B cell (primary cell): ENCODE measurements around the gene CDC45. TPM values are rescaled to one million over a fixed set of nuclear protein-coding genes. Genes with fewer than 3 reads are reported as not detected.

Source experiments
- ATAC-seq: fragments of 200-7000 bp; cut with Tn5 transposase; one replicate; pipeline ENCODE4 v1.10.0; 2021; ENCODE audit warnings: low read depth, mild to moderate bottlenecking, moderate number of reproducible peaks, moderate library complexity
- CTCF ChIA-PET: fragments of 350-600 bp; sonication (Branson Sonifier 250); formaldehyde crosslinking; loops from one replicate; lab custom pipeline; 2021; ENCODE audit warnings: antibody characterized with exemption, inconsistent platforms; lab: Charles Lee
- POLR2A ChIA-PET: fragments of 350-600 bp; sonication (Branson Sonifier 250); formaldehyde crosslinking; loops from one replicate; lab custom pipeline; 2021; ENCODE audit warnings: antibody characterized with exemption; lab: Charles Lee
- DNase-seq: peaks from one replicate; pipeline ENCODE4 v3.0.0; 2013
- H2AFZ ChIP-seq: 2 replicates; pipeline ENCODE4 v1.6.1; 2012; ENCODE audit warnings: mild to moderate bottlenecking, low read depth, low read length; ENCODE audit not compliant: insufficient read depth, poor library complexity, severe bottlenecking
- H3K27ac ChIP-seq, 2 donors: 1 replicate in 1 of 2; 2 replicates in 1 of 2; pipeline ENCODE4 v1.5.1; 2012 to 2013; ENCODE audit warnings: low read length in 2 of 2, mild to moderate bottlenecking in 2 of 2, moderate library complexity in 1 of 2
- H3K27me3 ChIP-seq, 4 experiments: fragments of 200-600 bp in 1 of 4; sonication (generic) in 1 of 4; replicated peaks in 1 of 4; 1 replicate in 2 of 4; 2 replicates in 2 of 4; pipeline versions ENCODE4 v1.6.1 to v1.7.0; 2013 to 2016; ENCODE audit warnings: low read length in 3 of 4, mild to moderate bottlenecking in 2 of 4, mixed read lengths in 1 of 4, moderate library complexity in 1 of 4; ENCODE audit not compliant: insufficient read depth in 4 of 4, control insufficient read depth in 3 of 4; ENCODE audit errors: control extremely low read depth in 1 of 4
- H3K36me3 ChIP-seq, 2 experiments: replicated peaks in 1 of 2; 1 replicate in 1 of 2; 2 replicates in 1 of 2; pipeline versions ENCODE4 v1.6.1 to v1.7.1; 2013; ENCODE audit warnings: low read length in 1 of 2; ENCODE audit not compliant: insufficient read depth in 2 of 2, control insufficient read depth in 1 of 2; ENCODE audit errors: control extremely low read depth in 1 of 2, extremely low read depth in 1 of 2
- H3K4me1 ChIP-seq, 2 donors: fragments of 200-600 bp in 1 of 2; sonication (generic) in 1 of 2; 1 replicate in 1 of 2; 2 replicates in 1 of 2; pipeline versions ENCODE4 v1.5.1 to v1.6.1; 2013 to 2017; ENCODE audit warnings: low read length in 2 of 2; ENCODE audit not compliant: control insufficient read depth in 2 of 2, insufficient read depth in 2 of 2
- H3K4me2 ChIP-seq: replicated peaks from 2 replicates; pipeline ENCODE3; 2012; ENCODE audit warnings: mild to moderate bottlenecking, low read depth, low read length; ENCODE audit not compliant: poor library complexity, severe bottlenecking
- H3K4me3 ChIP-seq, 5 experiments: fragments of 200-600 bp in 1 of 5; sonication (generic) in 1 of 5; 1 replicate in 3 of 5; 2 replicates in 2 of 5; pipeline versions ENCODE4 v1.5.1 to v1.7.0; 2011 to 2016; ENCODE audit warnings: low read length in 4 of 5, mild to moderate bottlenecking in 4 of 5, low read depth in 2 of 5, control low read depth in 1 of 5, moderate library complexity in 1 of 5; ENCODE audit not compliant: insufficient read depth in 1 of 5; ENCODE audit errors: control extremely low read depth in 1 of 5, extremely low read depth in 1 of 5
- H3K79me2 ChIP-seq: fragments of 200-600 bp; sonication (generic); one replicate; pipeline ENCODE4 v1.6.0; 2016; ENCODE audit warnings: low read length; ENCODE audit not compliant: control insufficient read depth, insufficient read depth
- H3K9ac ChIP-seq: fragments of 200-600 bp; sonication (generic); 2 replicates; pipeline ENCODE4 v1.6.1; 2017; ENCODE audit warnings: mild to moderate bottlenecking, low read length, moderate library complexity
- H3K9me3 ChIP-seq, 3 donors: one replicate each; pipeline versions ENCODE4 v1.6.1 to v1.7.1; 2013; ENCODE audit warnings: low read length in 2 of 3; ENCODE audit not compliant: control insufficient read depth in 2 of 3, insufficient read depth in 1 of 3; ENCODE audit errors: control extremely low read depth in 1 of 3
- H4K20me1 ChIP-seq: 2 replicates; pipeline ENCODE4 v1.6.0; 2012; ENCODE audit warnings: mild to moderate bottlenecking, low read length; ENCODE audit not compliant: insufficient read depth, control insufficient read depth, poor library complexity, severe bottlenecking
- H3K27ac Mint-ChIP-seq: one replicate; pipeline ENCODE4 v1.8.0; 2021; ENCODE audit warnings: mixed read lengths
- H3K27me3 Mint-ChIP-seq: one replicate; pipeline ENCODE4 v1.8.0; 2021; ENCODE audit warnings: mixed read lengths
- H3K4me1 Mint-ChIP-seq: one replicate; pipeline ENCODE4 v1.8.0; 2021; ENCODE audit warnings: mixed read lengths
- H3K4me3 Mint-ChIP-seq: one replicate; pipeline ENCODE4 v1.8.0; 2021; ENCODE audit warnings: mixed read lengths
- H3K9me3 Mint-ChIP-seq: one replicate; pipeline ENCODE4 v1.8.0; 2022; ENCODE audit warnings: mixed read lengths; ENCODE audit not compliant: insufficient read depth
- EZH2 ChIP-seq: IDR thresholded peaks from 2 replicates; pipeline ENCODE4 v1.6.1; 2012; ENCODE audit warnings: borderline replicate concordance, low read depth, mild to moderate bottlenecking, moderate library complexity, low read length; ENCODE audit not compliant: insufficient read depth, poor library complexity, severe bottlenecking
- WGBS: methylation state at CpG from one replicate; pipeline ENCODE4 v1.1.5; 2013; ENCODE audit warnings: missing lambda C conversion rate; ENCODE audit not compliant: insufficient coverage; 5-methylcytosine and 5-hydroxymethylcytosine counted together
- intact Hi-C: fragments of 100-400 bp; cut with micrococcal nuclease; formaldehyde crosslinking; loops from one replicate; pipeline ENCODE4 v1.10.0; 2022
- polyA plus RNA-seq: library from polyadenylated mRNA; depleted of rRNA; stranded (reverse); fragments of >200 nt; gene quantifications from 2 replicates; pipeline ENCODE4 v1.2.3, GENCODE V29; 2012
- total RNA-seq, 2 donors: library from RNA; stranded (reverse); fragments of 120-200 nt in 1 of 2; gene quantifications; 1 replicate in 1 of 2; 2 replicates in 1 of 2; pipeline versions ENCODE4 v1.2.3 to v1.2.4, GENCODE V29; 2013 to 2022
- TF ChIP-seq, protein P1 (sequence below): fragments of 200-600 bp; IDR thresholded peaks from one replicate; pipeline ENCODE4 v1.8.0; 2022; ENCODE audit warnings: antibody characterized with exemption, mild to moderate bottlenecking

CDC45 gene
- total and polyA plus RNA-seq, 2 donors (not counting 1 experiment from before 2014, with no cell fraction given): 0.49 to 1.4 TPM

DNA sequence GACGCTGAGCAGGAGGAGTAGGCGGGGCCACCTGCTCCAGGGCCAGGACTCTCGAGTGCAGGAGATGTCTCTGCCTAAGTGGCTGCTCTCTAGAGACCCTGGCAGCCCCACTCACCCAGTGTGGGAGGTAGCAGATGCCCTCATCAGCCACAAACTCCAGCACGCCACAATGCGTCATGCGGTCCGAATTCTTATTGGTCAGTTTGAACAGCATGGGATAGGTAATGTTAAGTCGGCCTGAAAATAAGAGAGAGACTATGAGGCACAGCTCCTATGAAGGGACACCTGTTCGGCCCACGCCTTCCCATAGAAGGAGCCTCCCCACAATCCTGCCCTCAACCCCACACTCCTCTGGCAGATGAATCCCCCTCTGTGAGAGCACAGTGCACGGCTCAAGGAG, 8.1 kb upstream of the CDC45 start:
- peaks cover 57% of the 10 kb centered on the region for H3K79me2 ChIP-seq
- DNase-seq (no peak), ATAC-seq (no peak)
- Mint-ChIP-seq H3K27me3 (no peaks in the 10 kb centered on the region), H3K4me1 (peaks cover 2% of the 10 kb centered on the region), H3K9me3 (no peaks in the 10 kb centered on the region), H3K4me3 (no peak overlapping the region), H3K27ac (no peak overlapping the region)
- no peak overlapping the region for H2AFZ ChIP-seq
- intact Hi-C loops: no loop called here
- H3K9ac ChIP-seq: no peak overlapping the region
- no peak overlapping the region for H3K27ac ChIP-seq
- WGBS: 98% methylated on average over 5 of the region's 11 CpGs
- no peaks in the 10 kb centered on the region for H3K9me3 ChIP-seq
- TF ChIP-seq EZH2: no peak
- TF ChIP-seq, protein P1, sequence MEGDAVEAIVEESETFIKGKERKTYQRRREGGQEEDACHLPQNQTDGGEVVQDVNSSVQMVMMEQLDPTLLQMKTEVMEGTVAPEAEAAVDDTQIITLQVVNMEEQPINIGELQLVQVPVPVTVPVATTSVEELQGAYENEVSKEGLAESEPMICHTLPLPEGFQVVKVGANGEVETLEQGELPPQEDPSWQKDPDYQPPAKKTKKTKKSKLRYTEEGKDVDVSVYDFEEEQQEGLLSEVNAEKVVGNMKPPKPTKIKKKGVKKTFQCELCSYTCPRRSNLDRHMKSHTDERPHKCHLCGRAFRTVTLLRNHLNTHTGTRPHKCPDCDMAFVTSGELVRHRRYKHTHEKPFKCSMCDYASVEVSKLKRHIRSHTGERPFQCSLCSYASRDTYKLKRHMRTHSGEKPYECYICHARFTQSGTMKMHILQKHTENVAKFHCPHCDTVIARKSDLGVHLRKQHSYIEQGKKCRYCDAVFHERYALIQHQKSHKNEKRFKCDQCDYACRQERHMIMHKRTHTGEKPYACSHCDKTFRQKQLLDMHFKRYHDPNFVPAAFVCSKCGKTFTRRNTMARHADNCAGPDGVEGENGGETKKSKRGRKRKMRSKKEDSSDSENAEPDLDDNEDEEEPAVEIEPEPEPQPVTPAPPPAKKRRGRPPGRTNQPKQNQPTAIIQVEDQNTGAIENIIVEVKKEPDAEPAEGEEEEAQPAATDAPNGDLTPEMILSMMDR: no peak
- no peaks in the 10 kb centered on the region for H3K27me3 ChIP-seq
- H3K36me3 ChIP-seq: peaks cover 6 to 85% of the 10 kb centered on the region in 2 experiments
- no peak overlapping the region for H3K4me2 ChIP-seq
- ChIA-PET CTCF (no interaction called here), POLR2A (no interaction called here)
- peaks cover 35% of the 10 kb centered on the region for H4K20me1 ChIP-seq
- H3K4me3 ChIP-seq: no peak overlapping the region
- H3K4me1 ChIP-seq: no peaks in the 10 kb centered on the region

DNA sequence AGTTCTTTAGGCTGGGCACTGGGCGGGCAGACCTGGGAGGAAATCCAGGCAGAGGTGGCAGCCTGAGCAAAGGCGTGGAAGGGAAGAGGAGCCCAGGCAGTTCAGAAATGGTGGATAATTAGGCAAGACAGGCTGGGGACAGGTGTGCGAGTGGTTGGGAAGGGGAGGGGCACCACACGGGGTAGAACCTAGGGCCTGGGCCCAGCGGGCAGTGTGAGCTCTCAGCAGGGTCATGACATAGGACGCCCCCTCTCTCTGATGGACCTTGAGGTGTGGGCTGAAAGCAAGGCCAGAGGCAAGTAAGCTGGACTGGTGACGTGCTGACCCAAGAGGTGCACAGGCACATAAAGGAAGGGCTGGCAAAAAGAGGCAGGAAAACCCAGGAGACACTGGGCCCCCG, 7.5 kb upstream of the CDC45 start:
- Histone ChIP-seq H3K27ac (no peak overlapping the region), H3K9ac (no peak overlapping the region), H3K27me3 (no peaks in the 10 kb centered on the region), H3K36me3 (peaks cover 6 to 79% of the 10 kb centered on the region in 2 experiments), H3K4me2 (no peak overlapping the region), H3K79me2 (peaks cover 61% of the 10 kb centered on the region), H4K20me1 (peaks cover 35% of the 10 kb centered on the region), H3K4me3 (no peak overlapping the region), H2AFZ (no peak overlapping the region), H3K9me3 (no peaks in the 10 kb centered on the region), H3K4me1 (peaks cover under 1 to 2% of the 10 kb centered on the region in 2 donors)
- POLR2A ChIA-PET: no interaction called here
- Mint-ChIP-seq H3K27me3 (no peaks in the 10 kb centered on the region), H3K9me3 (no peaks in the 10 kb centered on the region), H3K27ac (no peak overlapping the region), H3K4me1 (peaks cover 4% of the 10 kb centered on the region), H3K4me3 (no peak overlapping the region)
- WGBS: 97% methylated on average over 8 of the region's 8 CpGs
- TF ChIP-seq, protein P1: no peak
- no peak for TF ChIP-seq EZH2
- intact Hi-C loops: no loop called here
- CTCF ChIA-PET: no interaction called here
- DNase-seq (no peak), ATAC-seq (no peak)
